NT2/D1 (cell line): ENCODE measurements around the gene CNRIP1.

Experiments
- DNase-seq: peaks from one replicate; pipeline ENCODE4 v3.0.0-alpha.2; 2011; ENCODE audit warnings: low read depth, low spot score
- H3K27me3 ChIP-seq: 2 replicates; pipeline ENCODE4 v1.6.0; 2011; ENCODE audit warnings: mild to moderate bottlenecking; ENCODE audit not compliant: insufficient read length, insufficient read depth
- H3K36me3 ChIP-seq: 2 replicates; pipeline ENCODE4 v1.6.1; 2011; ENCODE audit warnings: mild to moderate bottlenecking, low read length, mixed read lengths; ENCODE audit not compliant: insufficient read depth, insufficient read length
- H3K4me1 ChIP-seq: 2 replicates; pipeline ENCODE4 v1.5.1; 2011; ENCODE audit not compliant: insufficient read depth, insufficient read length
- H3K4me3 ChIP-seq: 2 replicates; pipeline ENCODE4 v1.5.1; 2011; ENCODE audit warnings: low read depth; ENCODE audit not compliant: insufficient read length
- H3K9ac ChIP-seq: 2 replicates; pipeline ENCODE4 v1.6.0; 2011; ENCODE audit warnings: low read depth; ENCODE audit not compliant: insufficient read length
- H3K9me3 ChIP-seq: 2 replicates; pipeline ENCODE4 v1.5.1; 2011; ENCODE audit warnings: mild to moderate bottlenecking, low read length; ENCODE audit not compliant: insufficient read depth
- SUZ12 ChIP-seq: IDR thresholded peaks from 2 replicates; pipeline ENCODE4 v1.6.1; 2011; ENCODE audit not compliant: insufficient read length, insufficient read depth; ENCODE audit errors: extremely low read depth
- YY1 ChIP-seq: IDR thresholded peaks from 2 replicates; pipeline ENCODE4 v1.6.1; 2011; ENCODE audit not compliant: insufficient read length, insufficient read depth
- ZNF274 ChIP-seq: IDR thresholded peaks from 2 replicates; pipeline ENCODE4 v1.6.1; 2011; ENCODE audit warnings: mild to moderate bottlenecking, low read depth, low read length

CNRIP1 gene

DNA sequence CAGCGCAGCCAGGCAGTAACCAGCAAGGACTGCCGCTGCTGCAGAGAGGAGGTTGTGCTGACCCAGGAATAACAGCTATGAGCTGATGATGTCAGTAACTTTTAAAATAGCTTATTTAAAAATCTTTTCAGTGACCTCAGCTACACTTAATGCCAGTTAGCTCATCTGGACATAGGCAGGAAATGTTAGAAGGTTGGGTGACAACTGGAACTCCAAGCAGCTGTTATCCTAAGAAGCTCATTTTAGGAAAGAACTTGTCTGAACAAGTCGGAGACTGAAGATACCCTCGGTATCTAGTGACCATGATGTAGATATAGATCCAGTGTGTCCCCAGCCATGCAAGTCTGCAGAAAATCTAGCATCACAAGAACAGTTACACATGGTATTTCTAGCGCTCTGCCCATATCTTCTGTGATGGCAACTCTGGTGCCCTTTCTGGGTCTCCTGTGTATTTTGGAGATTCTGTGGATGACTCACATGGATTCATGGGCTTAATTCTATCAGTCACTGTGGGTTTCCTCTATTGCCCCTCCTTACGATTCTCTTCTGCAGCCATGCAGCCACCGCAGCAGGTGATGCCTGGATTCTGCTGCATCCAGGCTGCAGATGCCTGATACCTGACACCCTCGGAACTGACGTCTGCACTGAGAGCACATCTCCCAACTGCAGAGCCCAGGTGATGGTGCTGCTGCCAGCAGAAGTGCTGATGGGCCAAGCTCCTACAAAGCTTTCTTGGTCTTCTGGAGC lies 25.6 kb upstream of the CNRIP1 start:
- no peak for DNase-seq
- H3K9ac ChIP-seq, result no peak overlapping the region

DNA sequence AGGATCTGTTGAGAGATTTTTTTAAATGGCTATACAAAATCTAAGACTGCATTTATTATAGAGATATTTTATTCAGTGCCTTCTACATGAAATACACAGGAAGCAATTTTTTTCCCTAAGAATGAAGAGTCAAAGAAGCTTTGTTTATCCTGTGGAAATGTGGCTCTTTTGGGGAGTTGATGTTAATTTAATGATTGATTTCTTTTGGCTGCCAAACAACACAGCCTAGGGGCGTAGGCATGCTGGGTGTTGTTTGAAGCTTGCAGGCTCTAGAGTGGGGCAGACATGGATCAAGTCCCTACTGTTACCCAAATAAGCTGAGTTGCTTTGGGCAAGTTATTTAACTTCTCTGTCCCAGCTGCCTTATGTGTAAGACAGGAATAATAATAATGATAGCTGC lies 24.3 kb upstream of the CNRIP1 start:
- DNase-seq, result no peak
- TF ChIP-seq ZNF274, result no peak
- TF ChIP-seq YY1, result no peak
- TF ChIP-seq SUZ12, result no peak
- H3K27me3 ChIP-seq, result no peaks in the 10 kb centered on the region
- no peaks in the 10 kb centered on the region for H3K36me3 ChIP-seq
- no peaks in the 10 kb centered on the region for H3K9me3 ChIP-seq
- no peaks in the 10 kb centered on the region for H3K4me1 ChIP-seq
- no peak overlapping the region for H3K9ac ChIP-seq
- H3K4me3 ChIP-seq, result no peak overlapping the region

More for the DNA sequence above, 25.6 kb upstream of the CNRIP1 start:
- Histone ChIP-seq H3K9me3 (no peaks in the 10 kb centered on the region), H3K4me3 (no peak overlapping the region), H3K27me3 (no peaks in the 10 kb centered on the region), H3K36me3 (no peaks in the 10 kb centered on the region), H3K4me1 (no peaks in the 10 kb centered on the region)
- TF ChIP-seq SUZ12, result no peak
- no peak for TF ChIP-seq ZNF274
- TF ChIP-seq YY1, result no peak

DNA sequence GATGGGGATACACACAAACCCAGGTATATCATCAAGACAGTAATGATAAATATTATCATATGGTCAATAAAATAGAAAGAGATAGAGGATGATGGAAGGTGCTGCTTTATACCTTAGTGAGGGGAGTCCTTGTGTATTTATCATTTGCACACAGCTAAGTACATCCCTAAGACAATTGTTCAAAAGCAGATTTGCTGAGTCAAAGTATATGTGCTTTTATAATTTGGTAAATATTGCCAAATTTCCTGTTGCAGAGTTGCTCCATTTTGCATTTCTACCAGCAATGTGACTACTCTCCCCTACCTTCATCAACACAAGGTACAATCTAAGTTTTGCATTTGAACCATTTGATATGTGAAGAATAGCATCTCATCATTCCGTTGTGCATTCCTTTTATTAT lies 22.7 kb upstream of the CNRIP1 start:
- no peaks in the 10 kb centered on the region for H3K27me3 ChIP-seq
- H3K4me3 ChIP-seq, result no peak overlapping the region
- no peak overlapping the region for H3K9ac ChIP-seq
- DNase-seq, result no peak
- H3K4me1 ChIP-seq, result no peaks in the 10 kb centered on the region
- no peak for TF ChIP-seq YY1
- H3K9me3 ChIP-seq, result no peaks in the 10 kb centered on the region
- H3K36me3 ChIP-seq, result no peaks in the 10 kb centered on the region

DNA sequence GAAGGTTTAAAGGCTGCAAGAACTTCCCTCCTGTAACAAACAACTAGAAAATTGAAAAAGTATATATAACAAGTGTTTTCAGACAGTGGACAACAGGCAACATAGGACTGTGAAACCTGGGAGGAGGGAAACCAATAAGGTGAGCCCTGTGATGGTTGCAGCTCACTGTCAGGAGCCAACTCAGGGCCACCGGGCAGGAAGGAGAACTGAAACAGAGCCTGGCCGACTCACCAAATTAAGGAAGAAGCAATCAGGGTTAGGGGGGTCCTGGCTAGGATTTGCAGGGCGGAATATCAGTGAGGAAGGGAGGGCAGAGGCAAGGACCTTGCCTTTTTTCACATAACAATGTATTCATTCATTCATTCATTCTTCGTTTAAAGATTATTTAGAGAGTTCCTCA lies 21.8 kb upstream of the CNRIP1 start:
- H3K27me3 ChIP-seq, result no peaks in the 10 kb centered on the region
- H3K4me1 ChIP-seq, result no peaks in the 10 kb centered on the region
- H3K9me3 ChIP-seq, result no peaks in the 10 kb centered on the region
- TF ChIP-seq SUZ12 (no peak), YY1 (no peak), ZNF274 (no peak)
- no peak overlapping the region for H3K9ac ChIP-seq
- no peak overlapping the region for H3K4me3 ChIP-seq
- H3K36me3 ChIP-seq, result no peaks in the 10 kb centered on the region
- DNase-seq, result no peak

DNA sequence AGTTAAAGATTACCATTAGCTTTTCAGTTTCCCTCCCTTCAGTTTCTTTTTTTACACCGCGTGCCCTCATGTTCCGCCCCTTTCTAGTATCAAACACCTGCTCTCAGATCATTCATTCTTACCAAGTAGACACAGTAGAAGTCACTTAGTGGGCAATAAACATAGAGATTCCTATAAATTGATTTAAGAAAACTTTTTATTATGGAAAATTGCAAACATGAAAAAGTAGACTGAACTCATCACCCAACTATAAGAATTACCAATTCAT lies 21.2 kb upstream of the CNRIP1 start:
- TF ChIP-seq YY1 (no peak), SUZ12 (no peak), ZNF274 (no peak)
- no peak overlapping the region for H3K4me3 ChIP-seq
- no peaks in the 10 kb centered on the region for H3K27me3 ChIP-seq
- H3K9me3 ChIP-seq, result no peaks in the 10 kb centered on the region
- DNase-seq, result no peak
- no peaks in the 10 kb centered on the region for H3K4me1 ChIP-seq
- no peak overlapping the region for H3K9ac ChIP-seq
- no peaks in the 10 kb centered on the region for H3K36me3 ChIP-seq

DNA sequence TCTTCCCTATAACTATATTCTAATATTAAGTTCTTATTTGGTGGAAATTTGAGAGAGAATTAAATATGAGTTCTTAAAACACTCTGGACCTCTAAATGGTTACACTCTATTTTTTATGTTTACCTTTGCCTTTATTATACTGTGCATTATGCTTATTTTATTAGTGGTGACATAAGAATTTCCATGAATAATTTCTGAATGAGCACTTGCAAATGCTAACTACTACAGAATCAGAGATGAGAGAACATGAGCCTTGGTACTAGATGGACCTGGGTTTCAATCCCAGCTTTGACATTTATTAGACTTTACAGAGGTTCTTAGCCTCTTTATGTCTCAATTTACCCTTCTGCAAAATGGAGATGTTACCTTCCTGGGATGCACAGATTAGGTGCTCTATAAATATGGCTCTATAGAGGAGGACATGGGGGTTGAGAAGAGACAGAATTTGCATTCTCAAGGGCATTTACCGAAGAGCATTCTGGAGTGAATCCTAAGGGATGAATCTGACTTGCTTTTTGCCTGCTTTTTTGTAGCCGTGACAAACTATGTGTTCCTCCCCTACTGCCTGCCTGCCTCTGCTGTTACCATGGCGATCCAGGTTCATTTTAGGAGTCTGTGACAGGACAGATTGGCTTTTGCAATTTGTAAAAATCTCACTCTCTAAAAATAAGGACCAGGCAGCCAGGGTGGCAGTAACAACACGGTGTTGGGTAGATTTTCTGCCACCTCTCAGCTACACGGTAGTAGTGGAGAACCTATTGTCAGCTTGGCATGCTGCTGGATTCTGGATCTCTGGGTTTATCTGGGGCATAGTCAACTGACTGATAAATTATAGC lies 20.7 kb upstream of the CNRIP1 start:
- Histone ChIP-seq H3K4me1 (no peaks in the 10 kb centered on the region), H3K27me3 (no peaks in the 10 kb centered on the region), H3K4me3 (no peak overlapping the region), H3K9me3 (no peaks in the 10 kb centered on the region), H3K36me3 (no peaks in the 10 kb centered on the region), H3K9ac (no peak overlapping the region)
- DNase-seq, result no peak
- TF ChIP-seq YY1 (no peak), ZNF274 (no peak), SUZ12 (no peak)

DNA sequence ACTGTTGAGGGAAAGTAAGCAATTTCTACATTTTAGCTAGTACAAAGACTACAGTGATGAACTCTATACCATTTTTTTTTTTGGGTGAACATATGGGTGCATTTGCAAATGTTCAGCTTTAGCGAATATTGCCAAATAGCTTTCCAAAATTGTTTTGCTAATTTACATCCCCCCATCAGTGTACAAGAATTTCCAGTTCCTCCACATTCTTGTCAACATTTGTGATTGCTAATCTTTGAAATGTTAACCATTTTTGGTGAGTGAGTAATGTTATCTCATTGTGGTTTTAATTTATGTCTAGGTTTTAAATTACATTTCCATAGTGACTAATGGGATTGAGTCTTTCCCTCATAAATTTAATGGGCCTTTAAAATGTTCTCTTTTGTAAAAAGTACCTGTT lies 16.4 kb upstream of the CNRIP1 start:
- Histone ChIP-seq H3K36me3 (no peaks in the 10 kb centered on the region), H3K9ac (no peak overlapping the region), H3K4me1 (no peaks in the 10 kb centered on the region), H3K4me3 (no peak overlapping the region), H3K27me3 (no peaks in the 10 kb centered on the region), H3K9me3 (no peaks in the 10 kb centered on the region)
- TF ChIP-seq YY1, result no peak
- no peak for TF ChIP-seq SUZ12
- no peak for TF ChIP-seq ZNF274
- no peak for DNase-seq
